CD4-positive, alpha-beta T cell (primary cell): ENCODE data around the gene LINC00632. TPM values are rescaled to one million over a fixed set of nuclear protein-coding genes. Genes with fewer than 3 reads are reported as not detected.

Experiments used
- ATAC-seq: fragments of 200-7000 bp; cut with Tn5 transposase; one replicate; pipeline ENCODE4 v1.10.0; 2022; ENCODE audit warnings: mild to moderate bottlenecking; ENCODE audit not compliant: poor library complexity
- CTCF ChIA-PET: fragments of 350-600 bp; sonication (Branson Sonifier 250); formaldehyde crosslinking; loops from one replicate; lab custom pipeline; 2021; ENCODE audit warnings: antibody characterized with exemption, inconsistent platforms; lab: Charles Lee
- POLR2A ChIA-PET: fragments of 350-600 bp; sonication (Branson Sonifier 250); formaldehyde crosslinking; loops from one replicate; lab custom pipeline; 2021; ENCODE audit warnings: antibody characterized with exemption, inconsistent platforms; lab: Charles Lee
- DNase-seq, 14 experiments: peaks; one replicate each; pipeline ENCODE4 v3.0.0-alpha.2; 2013 to 2020; ENCODE audit warnings: mixed read lengths in 2 of 14
- H3K27ac ChIP-seq, 2 donors: one replicate each; pipeline versions ENCODE4 v1.5.1 to v1.7.0; 2013; ENCODE audit warnings: low read length in 2 of 2, low read depth in 1 of 2, mild to moderate bottlenecking in 1 of 2
- H3K27me3 ChIP-seq, 2 experiments: 1 replicate in 1 of 2; 2 replicates in 1 of 2; pipeline versions ENCODE4 v1.6.1 to v1.7.0; 2013; ENCODE audit warnings: low read length in 2 of 2, control low read depth in 1 of 2, mild to moderate bottlenecking in 1 of 2, moderate library complexity in 1 of 2; ENCODE audit not compliant: insufficient read depth in 2 of 2, control insufficient read depth in 1 of 2
- H3K36me3 ChIP-seq: one replicate; pipeline ENCODE4 v1.6.1; 2013; ENCODE audit warnings: low read length, control low read depth; ENCODE audit not compliant: insufficient read depth
- H3K4me1 ChIP-seq: one replicate; pipeline ENCODE4 v1.6.1; 2013; ENCODE audit warnings: low read length, control low read depth; ENCODE audit not compliant: insufficient read depth
- H3K4me3 ChIP-seq: one replicate; pipeline ENCODE4 v1.5.1; 2013; ENCODE audit warnings: mild to moderate bottlenecking, low read length, moderate library complexity
- H3K9me3 ChIP-seq, 2 experiments: 1 replicate in 1 of 2; 2 replicates in 1 of 2; pipeline versions ENCODE4 v1.6.1 to v1.7.0; 2013; ENCODE audit warnings: low read length in 2 of 2, mild to moderate bottlenecking in 2 of 2, control low read depth in 1 of 2, moderate library complexity in 1 of 2; ENCODE audit not compliant: control insufficient read depth in 1 of 2, insufficient read depth in 1 of 2
- H3K27ac Mint-ChIP-seq: one replicate; pipeline ENCODE4 v1.8.0; 2020; ENCODE audit warnings: mixed read lengths
- H3K27me3 Mint-ChIP-seq: one replicate; pipeline ENCODE4 v1.8.0; 2021; ENCODE audit warnings: mixed read lengths
- H3K36me3 Mint-ChIP-seq: one replicate; pipeline ENCODE4 v1.8.0; 2021; ENCODE audit warnings: low read depth, mixed read lengths
- H3K4me1 Mint-ChIP-seq: one replicate; pipeline ENCODE4 v1.8.0; 2021; ENCODE audit warnings: low read depth, mixed read lengths
- H3K4me3 Mint-ChIP-seq: one replicate; pipeline ENCODE4 v1.8.0; 2020; ENCODE audit warnings: mild to moderate bottlenecking, mixed read lengths
- H3K9me3 Mint-ChIP-seq: one replicate; pipeline ENCODE4 v1.8.0; 2020; ENCODE audit warnings: mixed read lengths
- intact Hi-C, 2 experiments: fragments of 100-400 bp; cut with DNase I in 1 of 2; cut with micrococcal nuclease in 1 of 2; formaldehyde crosslinking; loops; one replicate each; pipeline versions ENCODE4 v1.15.1 to v1.9.0; 2023 to 2025; cut with DNase I, micrococcal nuclease
- total RNA-seq, 174 experiments: library from RNA in 2 of 174; stranded (reverse) in 2 of 174; gene quantifications; one replicate each; pipeline ENCODE4 v1.2.3 and lab custom pipeline; 2021 to 2026
- TF ChIP-seq, protein P1 (sequence below): fragments of 200-600 bp; IDR thresholded peaks from one replicate; pipeline ENCODE4 v1.8.0; 2022; ENCODE audit warnings: antibody characterized with exemption, mild to moderate bottlenecking

Gene LINC00632
- total RNA-seq, 2 experiments from 2014 or later = 9.4 to 10.8 TPM

DNA sequence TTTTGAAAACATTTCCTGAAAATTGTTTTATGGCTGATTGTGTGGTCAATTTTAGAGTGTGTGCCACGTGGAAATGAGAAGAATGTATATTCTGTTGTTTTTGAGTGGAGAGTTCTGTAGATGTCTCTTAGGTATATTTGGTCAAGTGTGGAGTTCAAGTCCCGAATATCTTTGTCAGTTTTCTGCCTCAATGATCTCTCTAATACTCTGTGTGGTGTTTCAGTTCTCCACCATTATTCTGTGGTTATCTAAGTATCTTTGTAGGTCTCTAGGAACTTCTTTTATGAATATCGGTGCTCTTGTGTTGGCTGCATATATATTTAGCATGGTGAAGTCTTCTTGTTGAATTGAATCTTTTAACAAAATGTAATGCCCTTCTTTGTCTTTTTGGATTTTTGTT lies 113.3 kb downstream of the LINC00632 start:
- POLR2A ChIA-PET = no interaction called here
- H3K36me3 ChIP-seq = no peaks in the 10 kb centered on the region
- H3K4me1 ChIP-seq = no peaks in the 10 kb centered on the region
- H3K4me1 Mint-ChIP-seq = no peaks in the 10 kb centered on the region
- no peak overlapping the region for H3K27ac Mint-ChIP-seq
- peaks cover 0 to 4% of the 10 kb centered on the region in 2 experiments for H3K9me3 ChIP-seq
- no peaks in the 10 kb centered on the region for H3K27me3 Mint-ChIP-seq
- DNase-seq (no peak), ATAC-seq (no peak)
- H3K36me3 Mint-ChIP-seq = no peaks in the 10 kb centered on the region
- CTCF ChIA-PET = no interaction called here
- intact Hi-C loops = no loop called here
- no peak overlapping the region for H3K4me3 Mint-ChIP-seq
- no peak overlapping the region for H3K4me3 ChIP-seq
- H3K27me3 ChIP-seq = no peaks in the 10 kb centered on the region
- TF ChIP-seq, protein P1, sequence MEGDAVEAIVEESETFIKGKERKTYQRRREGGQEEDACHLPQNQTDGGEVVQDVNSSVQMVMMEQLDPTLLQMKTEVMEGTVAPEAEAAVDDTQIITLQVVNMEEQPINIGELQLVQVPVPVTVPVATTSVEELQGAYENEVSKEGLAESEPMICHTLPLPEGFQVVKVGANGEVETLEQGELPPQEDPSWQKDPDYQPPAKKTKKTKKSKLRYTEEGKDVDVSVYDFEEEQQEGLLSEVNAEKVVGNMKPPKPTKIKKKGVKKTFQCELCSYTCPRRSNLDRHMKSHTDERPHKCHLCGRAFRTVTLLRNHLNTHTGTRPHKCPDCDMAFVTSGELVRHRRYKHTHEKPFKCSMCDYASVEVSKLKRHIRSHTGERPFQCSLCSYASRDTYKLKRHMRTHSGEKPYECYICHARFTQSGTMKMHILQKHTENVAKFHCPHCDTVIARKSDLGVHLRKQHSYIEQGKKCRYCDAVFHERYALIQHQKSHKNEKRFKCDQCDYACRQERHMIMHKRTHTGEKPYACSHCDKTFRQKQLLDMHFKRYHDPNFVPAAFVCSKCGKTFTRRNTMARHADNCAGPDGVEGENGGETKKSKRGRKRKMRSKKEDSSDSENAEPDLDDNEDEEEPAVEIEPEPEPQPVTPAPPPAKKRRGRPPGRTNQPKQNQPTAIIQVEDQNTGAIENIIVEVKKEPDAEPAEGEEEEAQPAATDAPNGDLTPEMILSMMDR = no peak
- no peak overlapping the region for H3K27ac ChIP-seq
- H3K9me3 Mint-ChIP-seq = no peaks in the 10 kb centered on the region

DNA sequence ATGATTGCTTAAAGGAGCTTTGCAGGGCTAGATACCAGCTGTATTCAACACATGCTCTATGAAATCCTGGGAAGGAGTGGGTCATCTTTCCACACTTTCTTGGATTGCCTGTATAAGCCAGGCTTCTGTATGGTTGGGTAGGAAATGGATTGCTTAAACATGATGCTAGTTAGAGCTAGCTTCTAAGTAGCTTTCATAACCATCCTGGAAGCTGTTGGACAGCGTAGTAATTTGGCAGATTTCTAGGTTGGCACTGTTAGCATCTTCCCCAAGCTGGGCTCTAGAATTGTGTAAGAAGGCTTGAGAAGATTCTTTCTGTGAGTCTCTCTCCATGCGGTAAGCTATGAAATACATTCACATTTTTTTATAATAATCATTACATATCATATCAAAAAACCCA lies 127.3 kb downstream of the LINC00632 start:
- no peaks in the 10 kb centered on the region for H3K36me3 Mint-ChIP-seq
- H3K27me3 Mint-ChIP-seq = no peaks in the 10 kb centered on the region
- no peak overlapping the region for H3K27ac Mint-ChIP-seq
- Histone ChIP-seq H3K27me3 (no peaks in the 10 kb centered on the region), H3K4me3 (no peak overlapping the region), H3K9me3 (no peaks in the 10 kb centered on the region), H3K36me3 (no peaks in the 10 kb centered on the region), H3K27ac (no peak overlapping the region), H3K4me1 (no peaks in the 10 kb centered on the region)
- ChIA-PET CTCF (no interaction called here), POLR2A (no interaction called here)
- DNase-seq = no peak
- ATAC-seq = no peak
- no peaks in the 10 kb centered on the region for H3K9me3 Mint-ChIP-seq
- TF ChIP-seq, protein P1 = no peak
- no peaks in the 10 kb centered on the region for H3K4me1 Mint-ChIP-seq
- no peak overlapping the region for H3K4me3 Mint-ChIP-seq
- intact Hi-C loops = no loop called here

Other genes with a start within 250 kb of the LINC00632 start
- gene SOX3, start 204.7 kb upstream of the LINC00632 start, total RNA-seq = not detected